Liver (tissue), 9 donors: Measurements from ENCODE around the gene EYA3. TPM values are rescaled to one million over a fixed set of nuclear protein-coding genes. Genes with fewer than 3 reads are reported as not detected.

Experiments
- DNase-seq: peaks from one replicate; pipeline ENCODE4 v3.0.0-alpha.2; 2017; ENCODE audit warnings: low spot score
- H3K27ac ChIP-seq, 2 donors: one replicate each; pipeline ENCODE4 v1.7.0; 2013; ENCODE audit warnings: inconsistent platforms in 2 of 2, low read length in 2 of 2, control low read depth in 1 of 2, low read depth in 1 of 2, mild to moderate bottlenecking in 1 of 2
- H3K27me3 ChIP-seq, 4 donors: one replicate each; pipeline versions ENCODE4 v1.6.1 to v1.7.0; 2013; ENCODE audit warnings: low read length in 3 of 4, inconsistent platforms in 1 of 4, mild to moderate bottlenecking in 1 of 4, moderate library complexity in 1 of 4; ENCODE audit not compliant: control insufficient read depth in 4 of 4, insufficient read depth in 4 of 4
- H3K36me3 ChIP-seq, 4 donors: one replicate each; pipeline versions ENCODE4 v1.6.1 to v1.7.0; 2013; ENCODE audit warnings: low read length in 3 of 4, mild to moderate bottlenecking in 3 of 4, low read depth in 1 of 4, moderate library complexity in 1 of 4; ENCODE audit not compliant: control insufficient read depth in 4 of 4, insufficient read depth in 3 of 4
- H3K4me1 ChIP-seq, 4 donors: one replicate each; pipeline versions ENCODE4 v1.6.1 to v1.7.0; 2013; ENCODE audit warnings: low read length in 3 of 4, mild to moderate bottlenecking in 3 of 4, moderate library complexity in 1 of 4; ENCODE audit not compliant: control insufficient read depth in 4 of 4, insufficient read depth in 4 of 4
- H3K4me3 ChIP-seq, 3 donors: one replicate each; pipeline versions ENCODE4 v1.6.1 to v1.7.0; 2013; ENCODE audit warnings: low read length in 3 of 3, control low read depth in 1 of 3, low read depth in 1 of 3, mild to moderate bottlenecking in 1 of 3
- H3K9ac ChIP-seq, 2 donors: one replicate each; pipeline ENCODE4 v1.7.0; 2013; ENCODE audit warnings: low read length in 2 of 2, mild to moderate bottlenecking in 2 of 2, moderate library complexity in 2 of 2, control low read depth in 1 of 2, low read depth in 1 of 2
- H3K9me3 ChIP-seq, 4 donors: one replicate each; pipeline versions ENCODE4 v1.6.1 to v1.7.0; 2013; ENCODE audit warnings: low read length in 3 of 4; ENCODE audit not compliant: control insufficient read depth in 4 of 4
- ATF3 ChIP-seq: IDR thresholded peaks from 2 replicates; pipeline ENCODE4 v1.6.1; 2016; ENCODE audit warnings: antibody characterized with exemption
- CTCF ChIP-seq: fragments of 150-350 bp; IDR thresholded peaks from 2 replicates; pipeline ENCODE4 v1.5.1; 2017; ENCODE audit warnings: improper control_type of control experiment, low read depth, low read length; ENCODE audit not compliant: missing input control
- EGR1 ChIP-seq, 2 donors: IDR thresholded peaks; 2 replicates each; pipeline ENCODE4 v1.6.1; 2016 to 2018; ENCODE audit warnings: antibody characterized with exemption in 2 of 2, low read depth in 2 of 2
- FOXA1 ChIP-seq: IDR thresholded peaks from 2 replicates; pipeline ENCODE4 v1.6.1; 2016; ENCODE audit warnings: antibody characterized with exemption
- FOXA2 ChIP-seq: IDR thresholded peaks from 2 replicates; pipeline ENCODE4 v1.6.1; 2016; ENCODE audit warnings: antibody characterized with exemption
- GABPA ChIP-seq, 2 donors: IDR thresholded peaks in 1 of 2; conservative IDR thresholded peaks in 1 of 2; 2 replicates each; pipeline ENCODE4 v1.6.1; 2016; ENCODE audit warnings: antibody characterized with exemption in 2 of 2, mild to moderate bottlenecking in 1 of 2, moderate library complexity in 1 of 2
- HNF4A ChIP-seq, 2 donors: conservative IDR thresholded peaks; 2 replicates each; pipeline ENCODE4 v1.6.1; 2016; ENCODE audit warnings: antibody characterized with exemption in 2 of 2, mild to moderate bottlenecking in 2 of 2
- HNF4G ChIP-seq: IDR thresholded peaks from 2 replicates; pipeline ENCODE4 v1.6.1; 2016; ENCODE audit warnings: antibody characterized with exemption
- JUND ChIP-seq, 2 donors: IDR thresholded peaks; 2 replicates each; pipeline ENCODE4 v1.6.1; 2016; ENCODE audit warnings: antibody characterized with exemption in 2 of 2
- MAX ChIP-seq: IDR thresholded peaks from 2 replicates; pipeline ENCODE4 v1.6.1; 2016; ENCODE audit warnings: antibody characterized with exemption
- NR2F2 ChIP-seq: IDR thresholded peaks from 2 replicates; pipeline ENCODE4 v1.6.1; 2016; ENCODE audit warnings: antibody characterized with exemption
- RAD21 ChIP-seq, 2 donors: IDR thresholded peaks; 2 replicates each; pipeline ENCODE4 v1.6.1; 2016; ENCODE audit warnings: antibody characterized with exemption in 2 of 2, mild to moderate bottlenecking in 2 of 2
- REST ChIP-seq: IDR thresholded peaks from 2 replicates; pipeline ENCODE4 v1.6.1; 2016; ENCODE audit warnings: antibody characterized with exemption, mild to moderate bottlenecking
- RXRA ChIP-seq, 2 donors: IDR thresholded peaks; 2 replicates each; pipeline ENCODE4 v1.6.1; 2017 to 2018; ENCODE audit warnings: antibody characterized with exemption in 2 of 2, mild to moderate bottlenecking in 1 of 2
- SP1 ChIP-seq: IDR thresholded peaks from 2 replicates; pipeline ENCODE4 v1.6.1; 2018; ENCODE audit warnings: antibody characterized with exemption, mild to moderate bottlenecking
- TAF1 ChIP-seq: conservative IDR thresholded peaks from 2 replicates; pipeline ENCODE4 v1.6.1; 2016; ENCODE audit warnings: antibody characterized with exemption, mild to moderate bottlenecking
- YY1 ChIP-seq: IDR thresholded peaks from 2 replicates; pipeline ENCODE4 v1.6.1; 2016; ENCODE audit warnings: antibody characterized with exemption, mild to moderate bottlenecking
- ZBTB33 ChIP-seq: IDR thresholded peaks from 2 replicates; pipeline ENCODE4 v1.6.1; 2016; ENCODE audit warnings: antibody characterized with exemption
- WGBS: extraction: QIAGEN DNeasy Blood & Tissue Kit; methylation state at CpG from one replicate; pipeline ENCODE4 v1.1.7; 2013; 5-methylcytosine and 5-hydroxymethylcytosine counted together
- polyA plus RNA-seq, 2 donors: library from polyadenylated mRNA; stranded (reverse) in 1 of 2; unstranded in 1 of 2; fragments of 200-250 nt in 1 of 2; fragments of >200 nt in 1 of 2; fragmentation: Nextera tagmentation in 1 of 2; extraction: Ambion mirVana in 1 of 2; gene quantifications; one replicate each; pipeline versions ENCODE4 v1.2.1 to v1.2.3, GENCODE V29; 2013 to 2015
- total RNA-seq, 2 donors: library from RNA; depleted of rRNA; stranded (reverse); fragments of >200 nt; gene quantifications; one replicate each; pipeline ENCODE4 v1.2.3, GENCODE V29; 2014
- donor health status: healthy.
- donor health status: healthy.
- donor health status: healthy.
- donor health status: healthy.
- donor health status: healthy.

The EYA3 gene
- total and polyA plus RNA-seq, 4 donors, result 3.6 to 12.6 (median 6.0) TPM

- Histone ChIP-seq H3K9ac (no peak overlapping the region), H3K27me3 (no peaks in the 10 kb centered on the region), H3K27ac (no peak overlapping the region), H3K36me3 (no peaks in the 10 kb centered on the region), H3K4me1 (peaks cover 3 to 9% (median 5%) of the 10 kb centered on the region in 4 donors), H3K4me3 (no peak overlapping the region), H3K9me3 (no peaks in the 10 kb centered on the region)
- WGBS, result 50% methylated on average over 2 of the region's 2 CpGs
- no peak for DNase-seq
- no peak for TF ChIP-seq FOXA2
- no peak for TF ChIP-seq HNF4G
- TF ChIP-seq ATF3, result no peak
- no peak for TF ChIP-seq SP1
- no peak for TF ChIP-seq RAD21 (IDR thresholded peaks at IDR 0.05)
- TF ChIP-seq ZBTB33, result no peak
- TF ChIP-seq RXRA (IDR thresholded peaks at IDR 0.05), result no peak
- no peak for TF ChIP-seq MAX
- TF ChIP-seq CTCF, result no peak
- no peak for TF ChIP-seq EGR1 (IDR thresholded peaks at IDR 0.05; ENCODE audit: low read depth in 2 of 2)
- TF ChIP-seq REST, result no peak
- TF ChIP-seq JUND (IDR thresholded peaks at IDR 0.05), result no peak
- no peak for TF ChIP-seq YY1
- no peak for TF ChIP-seq FOXA1
- TF ChIP-seq HNF4A (conservative IDR thresholded peaks at IDR 0.05), result no peak
- no peak for TF ChIP-seq TAF1
- no peak for TF ChIP-seq NR2F2
- no peak for TF ChIP-seq GABPA (IDR thresholded peaks at IDR 0.05 in 1 of 2, conservative IDR thresholded peaks at IDR 0.05 in 1 of 2)
Measured at GRCh38 chr1:28067523-28068090, 20.8 kb downstream of the EYA3 start.
